NCI-H2227 (cell line): ENCODE measurements around the gene PCMTD2.
"Not testable (repeated sequence)": the region's sequence is repeated elsewhere in the genome, so short reads cannot be mapped to it uniquely, and the experiment has no call there.

ENCODE experiments used
- DNase-seq: peaks from one replicate; lab custom pipeline; 2025; ENCODE audit not compliant: unreplicated experiment; lab: John Stamatoyannopoulos, UW

The PCMTD2 gene

GRCh38 chr20:64285579-64286446 lies 30.3 kb downstream of the PCMTD2 start:
- peak; percentile 64 for DNase-seq

GRCh38 chr20:64286447-64287263 lies 31.1 kb downstream of the PCMTD2 start:
- DNase-seq: not testable (repeated sequence)

- DNase-seq: not testable (repeated sequence)
Observed at GRCh38 chr20:64287264-64287590, 31.7 kb downstream of the PCMTD2 start.

GRCh38 chr20:64292167-64292566 lies 36.6 kb downstream of the PCMTD2 start:
- DNase-seq: not testable (repeated sequence)

- DNase-seq: not testable (repeated sequence)
Observed at GRCh38 chr20:64303086-64303485, 47.5 kb downstream of the PCMTD2 start.

GRCh38 chr20:64313761-64314160 lies 58.2 kb downstream of the PCMTD2 start:
- not testable (repeated sequence) for DNase-seq

- DNase-seq: not testable (repeated sequence)
Observed at GRCh38 chr20:64315381-64315780, 59.8 kb downstream of the PCMTD2 start.

- DNase-seq: not testable (repeated sequence)
Observed at GRCh38 chr20:64315884-64316283, 60.3 kb downstream of the PCMTD2 start.

- not testable (repeated sequence) for DNase-seq
Observed at GRCh38 chr20:64316415-64317083, 61.0 kb downstream of the PCMTD2 start.

- DNase-seq: not testable (repeated sequence)
Observed at GRCh38 chr20:64317331-64317730, 61.8 kb downstream of the PCMTD2 start.

- not testable (repeated sequence) for DNase-seq
Observed at GRCh38 chr20:64318056-64318455, 62.5 kb downstream of the PCMTD2 start.

GRCh38 chr20:64322031-64322789 lies 66.7 kb downstream of the PCMTD2 start:
- DNase-seq: not testable (repeated sequence)
